ENCODE data around the gene MLLT3. TPM values are rescaled to one million over a fixed set of nuclear protein-coding genes. Genes with fewer than 3 reads are reported as not detected.

The MLLT3 gene
- total RNA-seq, 1 experiment from 2014 or later, result 7.0 TPM

DNA sequence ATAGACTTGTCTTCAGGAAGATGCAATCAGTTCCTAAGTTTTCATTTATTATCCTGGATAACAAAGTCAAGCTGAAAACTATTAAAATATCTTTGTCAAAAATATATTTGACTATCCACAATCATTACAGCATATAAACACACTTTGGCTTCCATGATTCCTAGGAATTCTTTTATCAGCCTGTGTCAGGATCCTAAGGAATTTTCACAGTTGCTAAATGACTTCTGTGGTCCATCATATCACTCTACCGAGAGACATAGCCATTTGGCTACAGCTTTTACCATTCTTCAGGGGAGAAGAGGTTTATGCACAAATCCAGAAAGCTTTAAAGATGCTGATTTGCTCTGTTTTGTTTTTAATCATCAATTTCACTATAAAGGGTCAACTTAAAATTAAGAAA, 128.3 kb downstream of the MLLT3 start (continued):
- TF ChIP-seq, protein P1, sequence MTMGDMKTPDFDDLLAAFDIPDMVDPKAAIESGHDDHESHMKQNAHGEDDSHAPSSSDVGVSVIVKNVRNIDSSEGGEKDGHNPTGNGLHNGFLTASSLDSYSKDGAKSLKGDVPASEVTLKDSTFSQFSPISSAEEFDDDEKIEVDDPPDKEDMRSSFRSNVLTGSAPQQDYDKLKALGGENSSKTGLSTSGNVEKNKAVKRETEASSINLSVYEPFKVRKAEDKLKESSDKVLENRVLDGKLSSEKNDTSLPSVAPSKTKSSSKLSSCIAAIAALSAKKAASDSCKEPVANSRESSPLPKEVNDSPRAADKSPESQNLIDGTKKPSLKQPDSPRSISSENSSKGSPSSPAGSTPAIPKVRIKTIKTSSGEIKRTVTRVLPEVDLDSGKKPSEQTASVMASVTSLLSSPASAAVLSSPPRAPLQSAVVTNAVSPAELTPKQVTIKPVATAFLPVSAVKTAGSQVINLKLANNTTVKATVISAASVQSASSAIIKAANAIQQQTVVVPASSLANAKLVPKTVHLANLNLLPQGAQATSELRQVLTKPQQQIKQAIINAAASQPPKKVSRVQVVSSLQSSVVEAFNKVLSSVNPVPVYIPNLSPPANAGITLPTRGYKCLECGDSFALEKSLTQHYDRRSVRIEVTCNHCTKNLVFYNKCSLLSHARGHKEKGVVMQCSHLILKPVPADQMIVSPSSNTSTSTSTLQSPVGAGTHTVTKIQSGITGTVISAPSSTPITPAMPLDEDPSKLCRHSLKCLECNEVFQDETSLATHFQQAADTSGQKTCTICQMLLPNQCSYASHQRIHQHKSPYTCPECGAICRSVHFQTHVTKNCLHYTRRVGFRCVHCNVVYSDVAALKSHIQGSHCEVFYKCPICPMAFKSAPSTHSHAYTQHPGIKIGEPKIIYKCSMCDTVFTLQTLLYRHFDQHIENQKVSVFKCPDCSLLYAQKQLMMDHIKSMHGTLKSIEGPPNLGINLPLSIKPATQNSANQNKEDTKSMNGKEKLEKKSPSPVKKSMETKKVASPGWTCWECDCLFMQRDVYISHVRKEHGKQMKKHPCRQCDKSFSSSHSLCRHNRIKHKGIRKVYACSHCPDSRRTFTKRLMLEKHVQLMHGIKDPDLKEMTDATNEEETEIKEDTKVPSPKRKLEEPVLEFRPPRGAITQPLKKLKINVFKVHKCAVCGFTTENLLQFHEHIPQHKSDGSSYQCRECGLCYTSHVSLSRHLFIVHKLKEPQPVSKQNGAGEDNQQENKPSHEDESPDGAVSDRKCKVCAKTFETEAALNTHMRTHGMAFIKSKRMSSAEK (CRISPR knock-in tag; IDR thresholded peaks at IDR 0.05; ENCODE audit: borderline replicate concordance), result no peak
- TF ChIP-seq ETV6 (CRISPR knock-in tag; IDR thresholded peaks at IDR 0.05) (no peak), NFATC4 (CRISPR knock-in tag; IDR thresholded peaks at IDR 0.05) (no peak), MXD4 (CRISPR knock-in tag; IDR thresholded peaks at IDR 0.05; ENCODE audit: borderline replicate concordance) (no peak), ZNF219 (CRISPR knock-in tag; IDR thresholded peaks at IDR 0.05; ENCODE audit: borderline replicate concordance) (no peak), ZNF416 (CRISPR knock-in tag; IDR thresholded peaks at IDR 0.05) (no peak), NFE2L1 (CRISPR knock-in tag; IDR thresholded peaks at IDR 0.05) (no peak), SMAD3 (CRISPR knock-in tag; IDR thresholded peaks at IDR 0.05; ENCODE audit: borderline replicate concordance) (no peak), ZNF396 (CRISPR knock-in tag; IDR thresholded peaks at IDR 0.05; ENCODE audit: borderline replicate concordance) (no peak), GABPB1 (CRISPR knock-in tag; IDR thresholded peaks at IDR 0.05) (no peak)
- TF ChIP-seq, protein P2, sequence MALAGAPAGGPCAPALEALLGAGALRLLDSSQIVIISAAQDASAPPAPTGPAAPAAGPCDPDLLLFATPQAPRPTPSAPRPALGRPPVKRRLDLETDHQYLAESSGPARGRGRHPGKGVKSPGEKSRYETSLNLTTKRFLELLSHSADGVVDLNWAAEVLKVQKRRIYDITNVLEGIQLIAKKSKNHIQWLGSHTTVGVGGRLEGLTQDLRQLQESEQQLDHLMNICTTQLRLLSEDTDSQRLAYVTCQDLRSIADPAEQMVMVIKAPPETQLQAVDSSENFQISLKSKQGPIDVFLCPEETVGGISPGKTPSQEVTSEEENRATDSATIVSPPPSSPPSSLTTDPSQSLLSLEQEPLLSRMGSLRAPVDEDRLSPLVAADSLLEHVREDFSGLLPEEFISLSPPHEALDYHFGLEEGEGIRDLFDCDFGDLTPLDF (CRISPR knock-in tag; IDR thresholded peaks at IDR 0.05), result no peak
- TF ChIP-seq, protein P3, sequence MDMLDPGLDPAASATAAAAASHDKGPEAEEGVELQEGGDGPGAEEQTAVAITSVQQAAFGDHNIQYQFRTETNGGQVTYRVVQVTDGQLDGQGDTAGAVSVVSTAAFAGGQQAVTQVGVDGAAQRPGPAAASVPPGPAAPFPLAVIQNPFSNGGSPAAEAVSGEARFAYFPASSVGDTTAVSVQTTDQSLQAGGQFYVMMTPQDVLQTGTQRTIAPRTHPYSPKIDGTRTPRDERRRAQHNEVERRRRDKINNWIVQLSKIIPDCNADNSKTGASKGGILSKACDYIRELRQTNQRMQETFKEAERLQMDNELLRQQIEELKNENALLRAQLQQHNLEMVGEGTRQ (CRISPR knock-in tag; IDR thresholded peaks at IDR 0.05), result no peak
- TF ChIP-seq, protein P4, sequence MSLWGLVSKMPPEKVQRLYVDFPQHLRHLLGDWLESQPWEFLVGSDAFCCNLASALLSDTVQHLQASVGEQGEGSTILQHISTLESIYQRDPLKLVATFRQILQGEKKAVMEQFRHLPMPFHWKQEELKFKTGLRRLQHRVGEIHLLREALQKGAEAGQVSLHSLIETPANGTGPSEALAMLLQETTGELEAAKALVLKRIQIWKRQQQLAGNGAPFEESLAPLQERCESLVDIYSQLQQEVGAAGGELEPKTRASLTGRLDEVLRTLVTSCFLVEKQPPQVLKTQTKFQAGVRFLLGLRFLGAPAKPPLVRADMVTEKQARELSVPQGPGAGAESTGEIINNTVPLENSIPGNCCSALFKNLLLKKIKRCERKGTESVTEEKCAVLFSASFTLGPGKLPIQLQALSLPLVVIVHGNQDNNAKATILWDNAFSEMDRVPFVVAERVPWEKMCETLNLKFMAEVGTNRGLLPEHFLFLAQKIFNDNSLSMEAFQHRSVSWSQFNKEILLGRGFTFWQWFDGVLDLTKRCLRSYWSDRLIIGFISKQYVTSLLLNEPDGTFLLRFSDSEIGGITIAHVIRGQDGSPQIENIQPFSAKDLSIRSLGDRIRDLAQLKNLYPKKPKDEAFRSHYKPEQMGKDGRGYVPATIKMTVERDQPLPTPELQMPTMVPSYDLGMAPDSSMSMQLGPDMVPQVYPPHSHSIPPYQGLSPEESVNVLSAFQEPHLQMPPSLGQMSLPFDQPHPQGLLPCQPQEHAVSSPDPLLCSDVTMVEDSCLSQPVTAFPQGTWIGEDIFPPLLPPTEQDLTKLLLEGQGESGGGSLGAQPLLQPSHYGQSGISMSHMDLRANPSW (CRISPR knock-in tag; conservative IDR thresholded peaks at IDR 0.05; ENCODE audit: low read depth), result no peak
- TF ChIP-seq, protein P5, sequence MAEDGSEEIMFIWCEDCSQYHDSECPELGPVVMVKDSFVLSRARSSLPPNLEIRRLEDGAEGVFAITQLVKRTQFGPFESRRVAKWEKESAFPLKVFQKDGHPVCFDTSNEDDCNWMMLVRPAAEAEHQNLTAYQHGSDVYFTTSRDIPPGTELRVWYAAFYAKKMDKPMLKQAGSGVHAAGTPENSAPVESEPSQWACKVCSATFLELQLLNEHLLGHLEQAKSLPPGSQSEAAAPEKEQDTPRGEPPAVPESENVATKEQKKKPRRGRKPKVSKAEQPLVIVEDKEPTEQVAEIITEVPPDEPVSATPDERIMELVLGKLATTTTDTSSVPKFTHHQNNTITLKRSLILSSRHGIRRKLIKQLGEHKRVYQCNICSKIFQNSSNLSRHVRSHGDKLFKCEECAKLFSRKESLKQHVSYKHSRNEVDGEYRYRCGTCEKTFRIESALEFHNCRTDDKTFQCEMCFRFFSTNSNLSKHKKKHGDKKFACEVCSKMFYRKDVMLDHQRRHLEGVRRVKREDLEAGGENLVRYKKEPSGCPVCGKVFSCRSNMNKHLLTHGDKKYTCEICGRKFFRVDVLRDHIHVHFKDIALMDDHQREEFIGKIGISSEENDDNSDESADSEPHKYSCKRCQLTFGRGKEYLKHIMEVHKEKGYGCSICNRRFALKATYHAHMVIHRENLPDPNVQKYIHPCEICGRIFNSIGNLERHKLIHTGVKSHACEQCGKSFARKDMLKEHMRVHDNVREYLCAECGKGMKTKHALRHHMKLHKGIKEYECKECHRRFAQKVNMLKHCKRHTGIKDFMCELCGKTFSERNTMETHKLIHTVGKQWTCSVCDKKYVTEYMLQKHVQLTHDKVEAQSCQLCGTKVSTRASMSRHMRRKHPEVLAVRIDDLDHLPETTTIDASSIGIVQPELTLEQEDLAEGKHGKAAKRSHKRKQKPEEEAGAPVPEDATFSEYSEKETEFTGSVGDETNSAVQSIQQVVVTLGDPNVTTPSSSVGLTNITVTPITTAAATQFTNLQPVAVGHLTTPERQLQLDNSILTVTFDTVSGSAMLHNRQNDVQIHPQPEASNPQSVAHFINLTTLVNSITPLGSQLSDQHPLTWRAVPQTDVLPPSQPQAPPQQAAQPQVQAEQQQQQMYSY (CRISPR knock-in tag; IDR thresholded peaks at IDR 0.05), result no peak

DNA sequence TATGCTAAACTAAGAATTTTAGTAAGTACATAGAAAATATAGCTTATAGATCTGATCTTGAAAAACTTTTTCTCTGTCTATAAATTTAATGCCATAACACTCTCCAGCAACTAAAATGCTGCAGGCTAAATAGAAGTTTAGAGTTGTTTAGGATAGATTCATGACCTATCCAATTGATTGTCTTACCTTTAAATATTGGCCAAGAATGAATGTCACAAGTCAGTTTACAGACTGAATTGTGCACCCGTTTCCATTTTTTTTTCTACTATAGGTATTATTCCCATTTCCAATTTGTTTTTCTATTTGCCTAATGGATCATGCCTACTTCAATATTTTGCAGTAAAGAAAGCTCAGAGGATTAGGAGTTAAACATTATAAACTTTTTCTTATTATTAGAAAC, 129.5 kb downstream of the MLLT3 start:
- ChIA-PET POLR2A (no interaction called here), CTCF (interaction anchor here (0.8 kb wide), 1 partner anchor 32 kb away, joined by 3 read pairs; no protein-coding TSS in a partner anchor)
- Mint-ChIP-seq H3K27me3 (ENCODE audit: low read depth) (no peaks in the 10 kb centered on the region), H3K4me3 (no peak overlapping the region), H3K9me3 (no peaks in the 10 kb centered on the region), H3K4me1 (peaks cover 13% of the 10 kb centered on the region), H3K36me3 (no peaks in the 10 kb centered on the region), H3K27ac (no peak overlapping the region)
- DNase-seq (ENCODE audit: low spot score) (no peak), ATAC-seq (no peak)
- TF ChIP-seq, protein P6, sequence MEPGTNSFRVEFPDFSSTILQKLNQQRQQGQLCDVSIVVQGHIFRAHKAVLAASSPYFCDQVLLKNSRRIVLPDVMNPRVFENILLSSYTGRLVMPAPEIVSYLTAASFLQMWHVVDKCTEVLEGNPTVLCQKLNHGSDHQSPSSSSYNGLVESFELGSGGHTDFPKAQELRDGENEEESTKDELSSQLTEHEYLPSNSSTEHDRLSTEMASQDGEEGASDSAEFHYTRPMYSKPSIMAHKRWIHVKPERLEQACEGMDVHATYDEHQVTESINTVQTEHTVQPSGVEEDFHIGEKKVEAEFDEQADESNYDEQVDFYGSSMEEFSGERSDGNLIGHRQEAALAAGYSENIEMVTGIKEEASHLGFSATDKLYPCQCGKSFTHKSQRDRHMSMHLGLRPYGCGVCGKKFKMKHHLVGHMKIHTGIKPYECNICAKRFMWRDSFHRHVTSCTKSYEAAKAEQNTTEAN (CRISPR knock-in tag; IDR thresholded peaks at IDR 0.05), result no peak
- no peak for TF ChIP-seq CREM (CRISPR knock-in tag; IDR thresholded peaks at IDR 0.05)
- TF ChIP-seq OVOL2 (CRISPR knock-in tag; IDR thresholded peaks at IDR 0.05; ENCODE audit: borderline replicate concordance), result no peak
- TF ChIP-seq, protein P7, sequence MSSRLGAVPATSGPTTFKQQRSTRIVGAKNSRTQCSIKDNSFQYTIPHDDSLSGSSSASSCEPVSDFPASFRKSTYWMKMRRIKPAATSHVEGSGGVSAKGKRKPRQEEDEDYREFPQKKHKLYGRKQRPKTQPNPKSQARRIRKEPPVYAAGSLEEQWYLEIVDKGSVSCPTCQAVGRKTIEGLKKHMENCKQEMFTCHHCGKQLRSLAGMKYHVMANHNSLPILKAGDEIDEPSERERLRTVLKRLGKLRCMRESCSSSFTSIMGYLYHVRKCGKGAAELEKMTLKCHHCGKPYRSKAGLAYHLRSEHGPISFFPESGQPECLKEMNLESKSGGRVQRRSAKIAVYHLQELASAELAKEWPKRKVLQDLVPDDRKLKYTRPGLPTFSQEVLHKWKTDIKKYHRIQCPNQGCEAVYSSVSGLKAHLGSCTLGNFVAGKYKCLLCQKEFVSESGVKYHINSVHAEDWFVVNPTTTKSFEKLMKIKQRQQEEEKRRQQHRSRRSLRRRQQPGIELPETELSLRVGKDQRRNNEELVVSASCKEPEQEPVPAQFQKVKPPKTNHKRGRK (CRISPR knock-in tag; IDR thresholded peaks at IDR 0.05; ENCODE audit: borderline replicate concordance), result no peak
- no peak for TF ChIP-seq RORB (CRISPR knock-in tag; IDR thresholded peaks at IDR 0.05)
- no peak for TF ChIP-seq JUN (CRISPR knock-in tag; IDR thresholded peaks at IDR 0.05)
- no peak for TF ChIP-seq ELF4 (CRISPR knock-in tag; IDR thresholded peaks at IDR 0.05; ENCODE audit: low read depth)
